Middle frontal gyrus (tissue), 1 donor: Measurements from ENCODE around the gene IFNL2.
"Not testable (repeated sequence)": the region's sequence is repeated elsewhere in the genome, so short reads cannot be mapped to it uniquely, and the experiment has no call there.

Experiments
- DNase-seq: peaks from one replicate; pipeline ENCODE4 v3.0.0-alpha.2; 2015; ENCODE audit warnings: low spot score; ENCODE audit errors: extremely low spot score

IFNL2 gene

GRCh38 chr19:39268085-39268484 is at the start of gene IFNL2:
Gene IFNL2 (plus strand): TSS chr19:39268396. CDS start chr19:39268569, 173 bp downstream.
- not testable (repeated sequence) for DNase-seq

- not testable (repeated sequence) for DNase-seq
These were observed 49.1 kb upstream of the IFNL2 start for GRCh38 chr19:39219108-39219507.

- DNase-seq: no peak
These were observed 44.4 kb upstream of the IFNL2 start for GRCh38 chr19:39223703-39224279.

- DNase-seq: no peak
These were observed 43.3 kb upstream of the IFNL2 start for GRCh38 chr19:39224910-39225309.

- no peak for DNase-seq
These were observed 38.0 kb upstream of the IFNL2 start for GRCh38 chr19:39230096-39230764.

GRCh38 chr19:39232708-39233107 is 35.5 kb upstream of the IFNL2 start:
- no peak for DNase-seq

- no peak for DNase-seq
These were observed 31.7 kb upstream of the IFNL2 start for GRCh38 chr19:39236527-39236926.

GRCh38 chr19:39237200-39238184 is 30.7 kb upstream of the IFNL2 start:
- DNase-seq: no peak

- DNase-seq: no peak
These were observed 30.0 kb upstream of the IFNL2 start for GRCh38 chr19:39238209-39238608.

GRCh38 chr19:39238944-39239343 is 29.3 kb upstream of the IFNL2 start:
- DNase-seq: no peak

- DNase-seq: no peak
These were observed 27.8 kb upstream of the IFNL2 start for GRCh38 chr19:39240421-39240820.

GRCh38 chr19:39243741-39244140 is 24.5 kb upstream of the IFNL2 start:
- not testable (repeated sequence) for DNase-seq

GRCh38 chr19:39244410-39245100 is 23.6 kb upstream of the IFNL2 start, which contains the start of gene IFNL3:
Gene IFNL3 (minus strand): TSS chr19:39245006. CDS start chr19:39244967, 39 bp downstream.
- not testable (repeated sequence) for DNase-seq

GRCh38 chr19:39245166-39245565 is 23.0 kb upstream of the IFNL2 start:
- DNase-seq: not testable (repeated sequence)

GRCh38 chr19:39246951-39247669 is 21.1 kb upstream of the IFNL2 start:
- DNase-seq: no peak

- DNase-seq: no peak
These were observed 20.2 kb upstream of the IFNL2 start for GRCh38 chr19:39247701-39248664.

- DNase-seq: no peak
These were observed 19.4 kb upstream of the IFNL2 start, which contains the start of gene IFNL4 for GRCh38 chr19:39248806-39249205. Gene IFNL4 (minus strand): TSS chr19:39248856.

GRCh38 chr19:39251081-39251480 is 17.1 kb upstream of the IFNL2 start:
- no peak for DNase-seq

GRCh38 chr19:39251846-39252245 is 16.4 kb upstream of the IFNL2 start:
- DNase-seq: no peak
